ENCODE data around the gene ABCC5.

GRCh38 chr3:184066211-184066610 is 48.5 kb upstream of the ABCC5 start:
- no peak for TF ChIP-seq CTCF (IDR thresholded peaks at IDR 0.05)
- no peak for TF ChIP-seq POLR2A (IDR thresholded peaks at IDR 0.05)

All from vagina (tissue), 2 donors.